CD14-positive monocyte (primary cell): ENCODE measurements around the gene TTC28. TPM values are rescaled to one million over a fixed set of nuclear protein-coding genes. Genes with fewer than 3 reads are reported as not detected.
"Not testable (repeated sequence)": the region's sequence is repeated elsewhere in the genome, so short reads cannot be mapped to it uniquely, and the experiment has no call there.

Experiments
- DNase-seq, 3 donors: peaks; one replicate each; pipeline ENCODE4 v3.0.0-alpha.2; 2011 to 2022
- H2AFZ ChIP-seq: 2 replicates; pipeline ENCODE4 v1.6.0; 2012; ENCODE audit warnings: mild to moderate bottlenecking, low read depth, low read length, inconsistent platforms; ENCODE audit not compliant: insufficient read depth, poor library complexity, severe bottlenecking
- H3K27ac ChIP-seq, 2 donors: 1 replicate in 1 of 2; 2 replicates in 1 of 2; pipeline ENCODE4 v1.5.1; 2012 to 2013; ENCODE audit warnings: low read length in 2 of 2, control low read depth in 1 of 2, inconsistent platforms in 1 of 2, low read depth in 1 of 2, mild to moderate bottlenecking in 1 of 2
- H3K27me3 ChIP-seq, 2 donors: one replicate each; pipeline versions ENCODE4 v1.6.0 to v1.6.1; 2011 to 2013; ENCODE audit warnings: low read length in 2 of 2; ENCODE audit not compliant: control insufficient read depth in 2 of 2, insufficient read depth in 2 of 2
- H3K36me3 ChIP-seq, 2 donors: replicated peaks in 1 of 2; 1 replicate in 1 of 2; 2 replicates in 1 of 2; pipeline versions ENCODE4 v1.5.1 to v1.6.1; 2012 to 2013; ENCODE audit warnings: low read length in 2 of 2, control low read depth in 1 of 2, inconsistent platforms in 1 of 2, mild to moderate bottlenecking in 1 of 2; ENCODE audit not compliant: insufficient read depth in 2 of 2, control insufficient read depth in 1 of 2
- H3K4me1 ChIP-seq, 2 donors: 1 replicate in 1 of 2; 2 replicates in 1 of 2; pipeline versions ENCODE4 v1.5.1 to v1.6.1; 2012 to 2013; ENCODE audit warnings: low read length in 2 of 2, control low read depth in 1 of 2, inconsistent platforms in 1 of 2, mild to moderate bottlenecking in 1 of 2, moderate library complexity in 1 of 2; ENCODE audit not compliant: insufficient read depth in 2 of 2, control insufficient read depth in 1 of 2
- H3K4me2 ChIP-seq: replicated peaks from 2 replicates; pipeline ENCODE3; 2012; ENCODE audit warnings: low read length, moderate library complexity, mild to moderate bottlenecking; ENCODE audit not compliant: poor library complexity, severe bottlenecking; ENCODE audit errors: extremely low read depth
- H3K4me3 ChIP-seq, 3 experiments: fragments of 200-600 bp in 1 of 3; sonication (generic) in 1 of 3; replicated peaks in 1 of 3; 1 replicate in 2 of 3; 2 replicates in 1 of 3; pipeline ENCODE4 v1.5.1; 2011 to 2013; ENCODE audit warnings: low read length in 3 of 3, mild to moderate bottlenecking in 3 of 3, control low read depth in 2 of 3, low read depth in 2 of 3, inconsistent platforms in 1 of 3, moderate library complexity in 1 of 3
- H3K79me2 ChIP-seq: 2 replicates; pipeline ENCODE4 v1.6.0; 2012; ENCODE audit warnings: mild to moderate bottlenecking, control low read depth, inconsistent platforms, low read length, moderate library complexity; ENCODE audit not compliant: insufficient read depth
- H3K9ac ChIP-seq: 2 replicates; pipeline ENCODE4 v1.6.0; 2017; ENCODE audit warnings: low read length, mild to moderate bottlenecking; ENCODE audit not compliant: insufficient read depth, poor library complexity, severe bottlenecking
- H3K9me3 ChIP-seq, 2 donors: replicated peaks in 1 of 2; 1 replicate in 1 of 2; 2 replicates in 1 of 2; pipeline versions ENCODE4 v1.5.1 to v1.6.1; 2012 to 2013; ENCODE audit warnings: low read length in 2 of 2, control low read depth in 1 of 2; ENCODE audit not compliant: control insufficient read depth in 1 of 2, insufficient read depth in 1 of 2
- H4K20me1 ChIP-seq: 2 replicates; pipeline ENCODE4 v1.6.0; 2012; ENCODE audit warnings: mild to moderate bottlenecking, low read length, control low read depth, moderate library complexity; ENCODE audit not compliant: insufficient read depth
- H3K27ac Mint-ChIP-seq, 7 donors: one replicate each; pipeline ENCODE4 v1.8.0; 2020; ENCODE audit warnings: mild to moderate bottlenecking in 7 of 7, mixed read lengths in 7 of 7, moderate library complexity in 6 of 7, inconsistent platforms in 2 of 7
- H3K27me3 Mint-ChIP-seq, 3 donors: one replicate each; pipeline ENCODE4 v1.8.0; 2021 to 2022; ENCODE audit warnings: low read depth in 3 of 3, mild to moderate bottlenecking in 3 of 3, mixed read lengths in 3 of 3, moderate library complexity in 3 of 3, inconsistent platforms in 1 of 3
- H3K36me3 Mint-ChIP-seq, 2 donors: one replicate each; pipeline ENCODE4 v1.8.0; 2020; ENCODE audit warnings: mixed read lengths in 2 of 2, inconsistent platforms in 1 of 2, mild to moderate bottlenecking in 1 of 2
- H3K4me1 Mint-ChIP-seq: one replicate; pipeline ENCODE4 v1.8.0; 2020; ENCODE audit warnings: mild to moderate bottlenecking, mixed read lengths
- H3K4me3 Mint-ChIP-seq, 2 donors: one replicate each; pipeline ENCODE4 v1.8.0; 2020; ENCODE audit warnings: mild to moderate bottlenecking in 2 of 2, mixed read lengths in 2 of 2, moderate library complexity in 1 of 2
- H3K9me3 Mint-ChIP-seq, 7 donors: one replicate each; pipeline ENCODE4 v1.8.0; 2020 to 2022; ENCODE audit warnings: mixed read lengths in 7 of 7, mild to moderate bottlenecking in 6 of 7, moderate library complexity in 6 of 7, inconsistent platforms in 2 of 7
- CTCF ChIP-seq: fragments of 200-600 bp; IDR thresholded peaks from one replicate; pipeline ENCODE4 v1.8.0; 2022; ENCODE audit warnings: antibody characterized with exemption, mild to moderate bottlenecking
- WGBS: methylation state at CpG from one replicate; pipeline ENCODE4 v1.1.5; 2013; ENCODE audit warnings: missing lambda C conversion rate; ENCODE audit not compliant: insufficient coverage; 5-methylcytosine and 5-hydroxymethylcytosine counted together
- intact Hi-C, 2 donors: fragments of 100-400 bp; cut with micrococcal nuclease; formaldehyde crosslinking; loops; one replicate each; pipeline versions ENCODE4 v1.15.0 to v1.15.1; 2023
- polyA plus RNA-seq, 3 donors: library from polyadenylated mRNA; depleted of rRNA in 1 of 3; unstranded in 2 of 3; stranded (reverse) in 1 of 3; fragments of 300-500 nt in 2 of 3; fragments of >200 nt in 1 of 3; fragmentation: Illumina TruSeq in 2 of 3; gene quantifications; 1 replicate in 2 of 3; 2 replicates in 1 of 3; pipeline ENCODE4 v1.2.3, GENCODE V29; 2012 to 2021

Gene TTC28
- polyA plus RNA-seq, 3 donors: 0.24 to 0.61 TPM; not detected in 1

- Mint-ChIP-seq H3K9me3 (no peaks in the 10 kb centered on the region), H3K36me3 (peaks cover 49 to 73% of the 10 kb centered on the region in 2 donors), H3K27ac (no peak overlapping the region), H3K4me1 (no peaks in the 10 kb centered on the region), H3K27me3 (no peaks in the 10 kb centered on the region), H3K4me3 (no peak overlapping the region)
- Histone ChIP-seq H3K79me2 (no peaks in the 10 kb centered on the region), H3K4me1 (no peaks in the 10 kb centered on the region), H3K9ac (no peak overlapping the region), H3K9me3 (no peaks in the 10 kb centered on the region), H2AFZ (no peak overlapping the region), H3K27ac (no peak overlapping the region), H4K20me1 (no peaks in the 10 kb centered on the region), H3K4me2 (no peak overlapping the region), H3K36me3 (peaks cover 18 to 40% of the 10 kb centered on the region in 2 donors), H3K27me3 (no peaks in the 10 kb centered on the region), H3K4me3 (no peak overlapping the region)
- DNase-seq: no peak
- TF ChIP-seq CTCF: no peak
- intact Hi-C loops: no loop called here
Measured at GRCh38 chr22:28703436-28703835, 23.8 kb upstream of the TTC28 start.

- intact Hi-C loops: no loop called here
- H4K20me1 ChIP-seq: no peaks in the 10 kb centered on the region
- Mint-ChIP-seq H3K27me3 (no peaks in the 10 kb centered on the region), H3K9me3 (no peaks in the 10 kb centered on the region), H3K36me3 (peaks cover 48 to 72% of the 10 kb centered on the region in 2 donors), H3K4me3 (no peak overlapping the region), H3K4me1 (no peaks in the 10 kb centered on the region), H3K27ac (no peak overlapping the region)
- no peak overlapping the region for H2AFZ ChIP-seq
- DNase-seq: no peak
- H3K9me3 ChIP-seq: no peaks in the 10 kb centered on the region
- no peaks in the 10 kb centered on the region for H3K27me3 ChIP-seq
- no peaks in the 10 kb centered on the region for H3K79me2 ChIP-seq
- H3K27ac ChIP-seq: no peak overlapping the region
- peaks cover 21 to 36% of the 10 kb centered on the region in 2 donors for H3K36me3 ChIP-seq
- no peaks in the 10 kb centered on the region for H3K4me1 ChIP-seq
- WGBS: no CpG with 5 or more reads among the region's 2 CpGs
- no peak overlapping the region for H3K9ac ChIP-seq
- TF ChIP-seq CTCF: no peak
- no peak overlapping the region for H3K4me3 ChIP-seq
- H3K4me2 ChIP-seq: no peak overlapping the region
Measured at GRCh38 chr22:28702891-28703290, 23.3 kb upstream of the TTC28 start.

GRCh38 chr22:28693041-28693760, 13.6 kb upstream of the TTC28 start:
- H3K9me3 ChIP-seq, H3K27me3 ChIP-seq, DNase-seq, H3K27ac ChIP-seq, H3K9me3 Mint-ChIP-seq, H3K79me2 ChIP-seq, H2AFZ ChIP-seq, H4K20me1 ChIP-seq, H3K4me2 ChIP-seq, H3K4me3 ChIP-seq, H3K27me3 Mint-ChIP-seq, H3K9ac ChIP-seq, H3K27ac Mint-ChIP-seq, intact Hi-C loops, H3K4me3 Mint-ChIP-seq, H3K4me1 ChIP-seq, H3K4me1 Mint-ChIP-seq: not testable (repeated sequence)
- WGBS: 100% methylated on average over 3 of the region's 6 CpGs
- H3K36me3 ChIP-seq: peaks cover 3 to 32% of the 10 kb centered on the region in 2 donors
- H3K36me3 Mint-ChIP-seq: peaks cover 58 to 61% of the 10 kb centered on the region in 2 donors
